Airway epithelial cell (primary cell): ENCODE data around the gene HEXA. TPM values are rescaled to one million over a fixed set of nuclear protein-coding genes. Genes with fewer than 3 reads are reported as not detected.

Source experiments
- total RNA-seq: library from RNA; depleted of rRNA; stranded (reverse); fragments of >200 nt; gene quantifications from 2 replicates; pipeline ENCODE4 v1.2.3, GENCODE V29; 2015

Gene HEXA
- 43.8 and 44.4 TPM in 2 replicates for total RNA-seq

GRCh38 chr15:72375846-72376581 lies at the start of gene HEXA:
Gene HEXA, minus strand, starts transcription at chr15:72376014. Its CDS starts 42 bp downstream, at chr15:72375972.

GRCh38 chr15:72397796-72398588 lies 22.2 kb upstream of the HEXA start, which contains the start of gene TMEM202:
Gene TMEM202, plus strand, starts transcription at chr15:72398305. Its CDS starts 22 bp downstream, at chr15:72398327.

DNA sequence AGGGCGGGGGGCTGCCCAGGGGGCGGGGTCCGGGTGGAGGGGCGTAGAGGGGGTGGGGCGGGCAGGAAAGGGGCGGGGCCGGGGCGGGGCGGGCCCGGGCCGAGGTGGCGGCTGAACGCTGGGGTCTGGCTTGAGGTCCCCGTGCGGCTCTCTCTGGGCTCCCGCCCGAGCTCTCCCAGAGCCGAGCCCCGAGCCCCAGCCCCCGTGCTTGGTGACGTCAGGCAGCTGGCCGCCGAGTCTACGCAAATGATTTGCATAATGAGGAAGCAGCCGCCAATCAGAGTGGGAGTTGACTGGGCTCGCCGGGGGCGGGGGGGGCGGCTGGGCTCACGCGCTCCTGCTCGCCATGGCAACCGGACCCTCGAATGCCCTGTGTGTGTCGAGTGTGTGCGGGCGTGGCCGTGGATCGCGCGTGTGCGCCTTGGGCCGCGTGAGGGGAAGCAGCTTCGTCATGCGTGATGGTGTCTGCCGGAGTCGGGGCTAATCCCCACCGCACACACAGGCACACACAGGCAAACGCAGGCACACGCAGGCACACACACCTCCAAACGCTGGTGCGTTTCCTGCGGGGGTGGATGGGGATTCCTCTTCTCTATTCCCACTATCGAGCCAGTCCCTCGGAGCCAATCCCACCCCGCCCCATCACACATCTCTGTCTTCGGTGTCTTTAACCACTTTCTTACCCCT lies 55.7 kb downstream of the HEXA start, which contains the start of gene CELF6:
CELF6 (minus strand) TSS at position 173 of the 687 bp plus-strand sequence. CDS start 283 bp downstream, outside the sequence.

Other genes starting within 250 kb of the HEXA start
- 7.3 and 10.2 TPM in 2 replicates for gene GRAMD2A, start 178.2 kb downstream of the HEXA start, total RNA-seq
- gene PKM, start 144.8 kb downstream of the HEXA start, total RNA-seq: 1,783 and 1,936 TPM in 2 replicates
- 7.5 and 11.1 TPM in 2 replicates for gene PARP6, start 103.5 kb downstream of the HEXA start, total RNA-seq
- gene CELF6, start 55.9 kb downstream of the HEXA start, total RNA-seq: 0.35 TPM in 1 of 2 replicates, not detected in the other
- not detected in 2 replicates for gene TMEM202, start 22.3 kb upstream of the HEXA start, total RNA-seq
- gene ARIH1, start 98.3 kb upstream of the HEXA start, total RNA-seq: 27.9 and 43.6 TPM in 2 replicates